ENCODE data around the gene ZNF536.
A peak's percentile ranks its signal among the peaks of the same experiment; 100 is the strongest.
"Not testable (repeated sequence)": the region's sequence is repeated elsewhere in the genome, so short reads cannot be mapped to it uniquely, and the experiment has no call there.

ZNF536 gene

DNA sequence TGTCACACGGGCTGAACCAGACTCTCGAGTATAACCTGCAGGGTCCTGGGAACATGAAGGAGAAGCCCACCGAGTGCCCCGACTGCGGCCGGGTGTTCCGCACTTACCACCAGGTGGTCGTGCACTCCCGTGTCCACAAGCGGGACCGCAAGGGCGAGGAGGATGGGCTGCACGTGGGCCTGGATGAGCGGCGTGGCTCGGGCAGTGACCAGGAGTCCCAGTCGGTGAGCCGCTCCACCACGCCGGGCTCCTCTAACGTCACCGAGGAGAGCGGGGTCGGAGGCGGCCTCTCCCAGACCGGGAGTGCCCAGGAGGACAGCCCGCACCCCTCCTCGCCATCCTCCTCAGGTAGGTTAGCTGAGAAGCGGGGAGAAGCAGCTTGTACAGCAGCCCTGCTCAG, 73.2 kb downstream of the ZNF536 start:
- H3K9ac ChIP-seq (ENCODE audit: low read length): no peak overlapping the region
- no peaks in the 10 kb centered on the region for H3K36me3 ChIP-seq (ENCODE audit: control insufficient read depth, insufficient read depth, low read length, severe bottlenecking)
- H3K4me1 ChIP-seq (ENCODE audit: control insufficient read depth, insufficient read depth, low read length): peaks cover 4% of the 10 kb centered on the region
- no peak overlapping the region for H3K4me3 ChIP-seq (ENCODE audit: low read length)
- no peaks in the 10 kb centered on the region for H3K9me3 ChIP-seq (ENCODE audit: control insufficient read depth, low read length)
- H3K27me3 ChIP-seq (replicated peaks; ENCODE audit: control insufficient read depth, insufficient read depth, low read length): peaks cover 18% of the 10 kb centered on the region
- DNase-seq (ENCODE audit: low read depth): no peak

- not testable (repeated sequence) for H3K36me3 ChIP-seq (ENCODE audit: control insufficient read depth, insufficient read depth, low read length, severe bottlenecking); H3K9ac ChIP-seq (ENCODE audit: low read length); H3K4me1 ChIP-seq (ENCODE audit: control insufficient read depth, insufficient read depth, low read length); H3K4me3 ChIP-seq (ENCODE audit: low read length); H3K9me3 ChIP-seq (ENCODE audit: control insufficient read depth, low read length); DNase-seq (ENCODE audit: low read depth)
- peaks cover 21% of the 10 kb centered on the region for H3K27me3 ChIP-seq (replicated peaks; ENCODE audit: control insufficient read depth, insufficient read depth, low read length)
Observed at GRCh38 chr19:30446120-30446519, 73.9 kb downstream of the ZNF536 start.

- peaks cover 4% of the 10 kb centered on the region for H3K4me1 ChIP-seq (ENCODE audit: control insufficient read depth, insufficient read depth, low read length)
- no peak overlapping the region for H3K4me3 ChIP-seq (ENCODE audit: low read length)
- H3K27me3 ChIP-seq (replicated peaks; ENCODE audit: control insufficient read depth, insufficient read depth, low read length): peaks cover 30% of the 10 kb centered on the region
- H3K9ac ChIP-seq (ENCODE audit: low read length): no peak overlapping the region
- no peaks in the 10 kb centered on the region for H3K36me3 ChIP-seq (ENCODE audit: control insufficient read depth, insufficient read depth, low read length, severe bottlenecking)
- H3K9me3 ChIP-seq (ENCODE audit: control insufficient read depth, low read length): no peaks in the 10 kb centered on the region
- no peak for DNase-seq (ENCODE audit: low read depth)
Observed at GRCh38 chr19:30446850-30447552, 74.8 kb downstream of the ZNF536 start.

GRCh38 chr19:30447553-30447870, 75.3 kb downstream of the ZNF536 start:
- Histone ChIP-seq H3K9me3 (ENCODE audit: control insufficient read depth, low read length) (no peaks in the 10 kb centered on the region), H3K36me3 (ENCODE audit: control insufficient read depth, insufficient read depth, low read length, severe bottlenecking) (no peaks in the 10 kb centered on the region), H3K4me1 (ENCODE audit: control insufficient read depth, insufficient read depth, low read length) (peaks cover 4% of the 10 kb centered on the region), H3K27me3 (replicated peaks; ENCODE audit: control insufficient read depth, insufficient read depth, low read length) (peaks cover 32% of the 10 kb centered on the region), H3K9ac (ENCODE audit: low read length) (no peak overlapping the region), H3K4me3 (ENCODE audit: low read length) (no peak overlapping the region)
- DNase-seq (ENCODE audit: low read depth): no peak

- Histone ChIP-seq H3K27me3 (replicated peaks; ENCODE audit: control insufficient read depth, insufficient read depth, low read length) (peaks cover 34% of the 10 kb centered on the region), H3K4me1 (ENCODE audit: control insufficient read depth, insufficient read depth, low read length) (peaks cover 4% of the 10 kb centered on the region), H3K9me3 (ENCODE audit: control insufficient read depth, low read length) (no peaks in the 10 kb centered on the region), H3K9ac (ENCODE audit: low read length) (no peak overlapping the region), H3K4me3 (ENCODE audit: low read length) (no peak overlapping the region), H3K36me3 (ENCODE audit: control insufficient read depth, insufficient read depth, low read length, severe bottlenecking) (no peaks in the 10 kb centered on the region)
- DNase-seq (ENCODE audit: low read depth): no peak
Observed at GRCh38 chr19:30448386-30449077, 76.3 kb downstream of the ZNF536 start.

GRCh38 chr19:30449078-30449590, 77.0 kb downstream of the ZNF536 start:
- no peak for DNase-seq (ENCODE audit: low read depth)
- H3K4me1 ChIP-seq (ENCODE audit: control insufficient read depth, insufficient read depth, low read length): peaks cover 4% of the 10 kb centered on the region
- no peaks in the 10 kb centered on the region for H3K36me3 ChIP-seq (ENCODE audit: control insufficient read depth, insufficient read depth, low read length, severe bottlenecking)
- H3K9me3 ChIP-seq (ENCODE audit: control insufficient read depth, low read length): no peaks in the 10 kb centered on the region
- H3K4me3 ChIP-seq (ENCODE audit: low read length): no peak overlapping the region
- no peak overlapping the region for H3K9ac ChIP-seq (ENCODE audit: low read length)
- peaks cover 39% of the 10 kb centered on the region for H3K27me3 ChIP-seq (replicated peaks; ENCODE audit: control insufficient read depth, insufficient read depth, low read length)

DNA sequence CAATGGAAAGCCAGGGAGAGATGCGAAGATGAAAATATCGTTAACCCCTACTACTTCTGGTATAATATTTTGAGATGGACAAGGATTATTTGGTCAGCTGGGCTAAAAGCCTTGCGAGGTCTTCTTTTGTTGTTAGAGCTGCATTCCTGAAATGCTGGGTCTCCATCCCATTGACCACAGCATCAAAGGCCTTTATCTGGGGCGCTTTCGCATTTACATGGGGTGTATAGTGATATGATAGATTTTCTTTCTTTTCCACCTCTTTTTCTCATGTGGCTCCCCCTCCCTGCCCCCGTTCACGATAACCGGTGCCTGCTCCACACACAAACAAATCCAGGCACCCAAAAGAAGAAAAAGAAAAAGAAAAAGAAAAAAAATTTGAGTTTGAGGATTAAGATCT, 77.5 kb downstream of the ZNF536 start:
- H3K36me3 ChIP-seq (ENCODE audit: control insufficient read depth, insufficient read depth, low read length, severe bottlenecking): no peaks in the 10 kb centered on the region
- H3K4me1 ChIP-seq (ENCODE audit: control insufficient read depth, insufficient read depth, low read length): peaks cover 4% of the 10 kb centered on the region
- H3K4me3 ChIP-seq (ENCODE audit: low read length): peak overlapping the region; percentile 73
- DNase-seq (ENCODE audit: low read depth): no peak
- H3K9ac ChIP-seq (ENCODE audit: low read length): no peak overlapping the region
- H3K9me3 ChIP-seq (ENCODE audit: control insufficient read depth, low read length): no peaks in the 10 kb centered on the region
- H3K27me3 ChIP-seq (replicated peaks; ENCODE audit: control insufficient read depth, insufficient read depth, low read length): peaks cover 39% of the 10 kb centered on the region

- DNase-seq (ENCODE audit: low read depth): no peak
Observed at GRCh38 chr19:30450100-30450499, 77.9 kb downstream of the ZNF536 start.

GRCh38 chr19:30450835-30451321, 78.7 kb downstream of the ZNF536 start:
- Histone ChIP-seq H3K36me3 (ENCODE audit: control insufficient read depth, insufficient read depth, low read length, severe bottlenecking) (no peaks in the 10 kb centered on the region), H3K4me3 (ENCODE audit: low read length) (peak overlapping the region; percentile 73), H3K27me3 (replicated peaks; ENCODE audit: control insufficient read depth, insufficient read depth, low read length) (peaks cover 39% of the 10 kb centered on the region), H3K9me3 (ENCODE audit: control insufficient read depth, low read length) (no peaks in the 10 kb centered on the region), H3K9ac (ENCODE audit: low read length) (no peak overlapping the region), H3K4me1 (ENCODE audit: control insufficient read depth, insufficient read depth, low read length) (peaks cover 4% of the 10 kb centered on the region)
- no peak for DNase-seq (ENCODE audit: low read depth)

More at GRCh38 chr19:30450100-30450499, 77.9 kb downstream of the ZNF536 start:
- Histone ChIP-seq H3K9me3 (ENCODE audit: control insufficient read depth, low read length) (no peaks in the 10 kb centered on the region), H3K4me1 (ENCODE audit: control insufficient read depth, insufficient read depth, low read length) (peaks cover 4% of the 10 kb centered on the region), H3K9ac (ENCODE audit: low read length) (no peak overlapping the region), H3K4me3 (ENCODE audit: low read length) (peak overlapping the region; percentile 73), H3K27me3 (replicated peaks; ENCODE audit: control insufficient read depth, insufficient read depth, low read length) (peaks cover 39% of the 10 kb centered on the region), H3K36me3 (ENCODE audit: control insufficient read depth, insufficient read depth, low read length, severe bottlenecking) (no peaks in the 10 kb centered on the region)

DNA sequence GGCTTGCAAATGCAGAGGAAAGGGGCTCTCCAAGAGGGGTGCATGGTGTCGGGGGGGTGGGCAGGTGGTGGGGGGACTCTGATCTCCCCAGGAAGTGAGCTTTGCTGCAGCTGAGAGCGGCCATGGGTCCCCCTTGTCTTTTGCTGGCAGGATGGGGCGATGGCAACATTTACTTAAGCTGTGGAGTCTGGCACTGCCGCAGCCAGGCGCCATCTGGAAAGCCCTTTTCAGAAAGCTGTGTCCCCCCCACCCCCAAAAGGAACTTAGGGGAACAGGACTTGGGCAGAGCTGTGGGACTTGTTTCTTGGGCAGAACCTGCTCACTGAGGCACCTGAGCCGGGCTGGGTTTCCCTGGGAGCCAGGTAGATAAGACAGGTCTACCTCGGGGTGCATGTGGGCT, 80.7 kb downstream of the ZNF536 start:
- no peaks in the 10 kb centered on the region for H3K9me3 ChIP-seq (ENCODE audit: control insufficient read depth, low read length)

DNA sequence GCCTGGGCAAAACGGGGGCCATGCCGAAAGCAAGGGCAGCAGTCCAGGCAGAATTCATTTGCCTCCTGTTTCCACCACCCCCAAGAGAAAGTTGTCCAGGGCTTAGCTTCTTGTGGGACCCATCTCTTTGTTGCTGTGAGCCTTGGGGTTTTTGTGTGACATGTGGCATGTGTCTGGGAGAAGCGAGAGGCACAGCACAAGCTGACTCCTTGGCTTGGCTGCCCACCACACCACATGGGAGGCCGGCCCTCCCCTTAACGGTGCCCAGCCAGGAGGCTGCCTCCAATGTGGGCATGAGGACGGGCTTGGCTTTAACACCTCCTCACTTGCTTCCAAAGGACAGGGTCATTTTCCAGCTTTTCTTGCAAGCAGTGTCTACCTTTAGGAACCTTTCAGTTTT, 81.6 kb downstream of the ZNF536 start:
- no peak for DNase-seq (ENCODE audit: low read depth)

More for the DNA sequence above, 80.7 kb downstream of the ZNF536 start:
- DNase-seq (ENCODE audit: low read depth): no peak
- Histone ChIP-seq H3K4me1 (ENCODE audit: control insufficient read depth, insufficient read depth, low read length) (peaks cover 4% of the 10 kb centered on the region), H3K9ac (ENCODE audit: low read length) (no peak overlapping the region), H3K36me3 (ENCODE audit: control insufficient read depth, insufficient read depth, low read length, severe bottlenecking) (no peaks in the 10 kb centered on the region), H3K27me3 (replicated peaks; ENCODE audit: control insufficient read depth, insufficient read depth, low read length) (peaks cover 33% of the 10 kb centered on the region), H3K4me3 (ENCODE audit: low read length) (no peak overlapping the region)

More for the DNA sequence above, 81.6 kb downstream of the ZNF536 start:
- H3K27me3 ChIP-seq (replicated peaks; ENCODE audit: control insufficient read depth, insufficient read depth, low read length): peaks cover 26% of the 10 kb centered on the region
- H3K9me3 ChIP-seq (ENCODE audit: control insufficient read depth, low read length): no peaks in the 10 kb centered on the region
- H3K4me1 ChIP-seq (ENCODE audit: control insufficient read depth, insufficient read depth, low read length): peaks cover 4% of the 10 kb centered on the region
- no peaks in the 10 kb centered on the region for H3K36me3 ChIP-seq (ENCODE audit: control insufficient read depth, insufficient read depth, low read length, severe bottlenecking)
- H3K9ac ChIP-seq (ENCODE audit: low read length): no peak overlapping the region
- no peak overlapping the region for H3K4me3 ChIP-seq (ENCODE audit: low read length)

All from adipocyte (in vitro differentiated cells).